RPMI8226 (cell line): ENCODE measurements around the gene ABCF3.

ENCODE experiments used
- DNase-seq: peaks from one replicate; pipeline ENCODE4 v3.0.0-alpha.2; 2015

ABCF3 gene

DNA sequence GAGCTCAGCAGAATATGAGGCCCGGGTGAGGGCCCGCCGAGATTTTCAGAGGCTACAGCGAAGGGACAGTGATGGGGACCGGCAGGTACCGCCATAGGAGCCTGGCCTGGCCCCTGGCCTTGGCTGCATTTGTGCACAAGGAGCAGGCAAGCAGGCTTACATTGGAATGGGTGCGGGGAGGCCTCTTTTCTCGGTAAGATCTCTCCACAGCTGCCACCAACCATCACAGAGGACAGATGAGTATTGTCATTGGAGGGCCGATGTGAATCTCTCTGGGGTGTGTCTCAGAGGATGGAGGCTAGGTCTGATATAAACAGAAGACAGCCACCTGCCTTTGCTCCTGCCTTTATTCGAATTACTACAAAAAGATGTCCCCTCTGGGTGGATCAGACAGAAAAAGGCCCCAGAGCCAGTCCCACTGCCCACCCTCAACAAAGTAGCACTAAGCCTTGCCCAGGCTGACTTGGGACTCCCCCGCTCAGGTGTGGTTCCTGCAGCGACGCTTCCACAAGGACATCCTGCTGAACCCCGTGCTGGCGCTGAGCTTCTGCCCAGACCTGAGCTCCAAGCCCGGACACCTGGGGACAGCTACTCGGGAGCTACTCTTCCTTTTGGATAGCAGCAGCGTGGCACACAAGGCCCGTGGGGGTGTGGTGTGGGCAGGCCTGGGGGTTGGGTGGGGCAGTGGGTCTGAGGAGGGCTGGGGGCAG is 48.8 kb downstream of the ABCF3 start:
- no peak for DNase-seq

DNA sequence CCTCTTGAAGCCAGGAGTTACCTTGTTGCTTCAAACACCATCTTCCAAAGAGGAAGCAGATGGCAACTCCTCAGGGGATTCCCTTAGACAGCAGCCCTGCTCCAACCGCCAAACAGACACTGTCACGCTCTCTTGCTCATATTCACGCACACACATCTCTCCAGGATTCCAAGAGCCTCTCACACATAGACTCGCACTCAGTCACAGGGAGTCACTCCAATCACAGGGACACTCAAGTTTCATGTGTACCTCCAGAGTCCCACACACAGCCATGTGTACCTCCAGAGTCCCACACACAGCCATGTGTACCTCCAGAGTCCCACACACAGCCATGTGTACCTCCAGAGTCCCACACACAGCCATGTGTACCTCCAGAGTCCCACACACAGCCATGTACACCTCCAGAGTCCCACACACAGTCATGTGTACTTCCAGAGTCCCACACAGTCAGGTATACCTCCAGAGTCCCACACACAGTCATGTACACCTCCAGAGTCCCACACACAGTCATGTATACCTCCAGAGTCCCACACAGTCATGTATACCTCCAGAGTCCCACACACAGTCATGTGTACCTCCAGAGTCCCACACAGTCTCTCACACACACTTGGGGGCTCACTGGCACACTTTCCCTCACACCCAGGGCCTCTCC is 49.5 kb downstream of the ABCF3 start:
- no peak for DNase-seq

DNA sequence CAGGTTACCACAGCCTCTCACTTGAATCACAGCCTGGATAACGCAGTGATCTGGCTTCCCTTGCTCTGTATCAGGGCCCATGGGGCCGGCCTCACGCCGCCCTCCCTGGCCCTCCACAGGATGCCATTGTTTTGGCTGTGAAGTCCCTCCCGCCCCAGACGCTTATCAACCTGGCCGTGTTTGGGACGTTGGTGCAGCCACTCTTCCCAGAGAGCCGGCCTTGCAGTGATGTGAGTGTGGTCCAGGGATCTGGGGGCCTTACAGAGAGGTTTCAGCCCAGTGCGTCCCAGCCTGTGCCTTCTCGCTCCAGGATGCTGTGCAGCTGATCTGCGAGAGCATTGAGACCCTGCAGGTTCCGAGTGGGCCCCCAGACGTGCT is 50.0 kb downstream of the ABCF3 start:
- DNase-seq: no peak

GRCh38 chr3:184236636-184237035 is 50.6 kb downstream of the ABCF3 start:
- no peak for DNase-seq

- DNase-seq: no peak
These were observed 51.2 kb downstream of the ABCF3 start for GRCh38 chr3:184237211-184237610.

- no peak for DNase-seq
These were observed 51.8 kb downstream of the ABCF3 start for GRCh38 chr3:184237807-184238206.

DNA sequence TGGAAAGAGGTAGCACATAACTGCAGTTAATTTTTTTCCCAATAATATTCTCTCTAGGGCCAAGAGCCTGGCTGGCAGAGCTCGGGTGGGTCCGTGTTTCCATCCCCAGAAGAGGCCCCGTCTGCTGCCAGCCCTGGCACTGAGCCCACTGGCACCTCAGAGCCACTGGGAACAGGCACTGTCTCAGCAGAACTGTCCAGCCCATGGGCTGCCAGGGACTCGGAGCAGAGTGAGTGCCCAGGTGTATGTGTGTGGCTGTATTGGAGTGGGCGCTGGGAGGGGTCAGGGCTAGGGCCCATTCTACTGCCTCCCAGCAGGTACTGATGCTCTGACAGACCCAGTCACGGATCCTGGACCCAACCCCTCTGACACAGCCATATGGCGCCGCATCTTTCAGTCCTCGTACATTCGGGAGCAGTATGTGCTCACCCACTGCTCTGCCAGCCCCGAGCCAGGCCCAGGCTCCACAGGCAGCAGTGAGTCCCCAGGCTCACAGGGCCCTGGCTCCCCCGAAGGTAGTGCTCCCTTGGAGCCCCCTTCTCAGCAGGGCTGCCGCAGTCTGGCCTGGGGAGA is 52.3 kb downstream of the ABCF3 start:
- no peak for DNase-seq

GRCh38 chr3:184239221-184239620 is 53.2 kb downstream of the ABCF3 start:
- DNase-seq: no peak

DNA sequence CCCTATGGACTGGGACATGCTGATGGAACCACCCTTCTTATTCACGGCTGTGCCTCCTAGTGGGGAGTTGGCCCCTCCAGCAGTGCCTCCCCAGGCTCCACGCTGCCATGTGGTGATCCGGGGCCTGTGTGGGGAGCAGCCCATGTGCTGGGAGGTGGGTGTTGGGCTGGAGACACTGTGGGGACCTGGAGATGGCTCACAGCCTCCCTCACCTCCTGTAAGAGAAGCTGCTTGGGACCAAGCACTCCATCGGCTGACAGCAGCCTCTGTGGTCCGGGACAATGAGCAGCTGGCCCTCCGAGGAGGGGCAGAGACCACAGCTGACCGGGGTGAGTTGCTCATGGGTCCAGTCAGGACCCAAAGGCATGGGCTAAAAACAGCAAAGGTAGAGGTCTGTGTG is 53.7 kb downstream of the ABCF3 start:
- no peak for DNase-seq

- peak; percentile 55 for DNase-seq
These were observed 54.6 kb downstream of the ABCF3 start for GRCh38 chr3:184240384-184241140.

- no peak for DNase-seq
These were observed 55.1 kb downstream of the ABCF3 start for GRCh38 chr3:184241141-184241446.

DNA sequence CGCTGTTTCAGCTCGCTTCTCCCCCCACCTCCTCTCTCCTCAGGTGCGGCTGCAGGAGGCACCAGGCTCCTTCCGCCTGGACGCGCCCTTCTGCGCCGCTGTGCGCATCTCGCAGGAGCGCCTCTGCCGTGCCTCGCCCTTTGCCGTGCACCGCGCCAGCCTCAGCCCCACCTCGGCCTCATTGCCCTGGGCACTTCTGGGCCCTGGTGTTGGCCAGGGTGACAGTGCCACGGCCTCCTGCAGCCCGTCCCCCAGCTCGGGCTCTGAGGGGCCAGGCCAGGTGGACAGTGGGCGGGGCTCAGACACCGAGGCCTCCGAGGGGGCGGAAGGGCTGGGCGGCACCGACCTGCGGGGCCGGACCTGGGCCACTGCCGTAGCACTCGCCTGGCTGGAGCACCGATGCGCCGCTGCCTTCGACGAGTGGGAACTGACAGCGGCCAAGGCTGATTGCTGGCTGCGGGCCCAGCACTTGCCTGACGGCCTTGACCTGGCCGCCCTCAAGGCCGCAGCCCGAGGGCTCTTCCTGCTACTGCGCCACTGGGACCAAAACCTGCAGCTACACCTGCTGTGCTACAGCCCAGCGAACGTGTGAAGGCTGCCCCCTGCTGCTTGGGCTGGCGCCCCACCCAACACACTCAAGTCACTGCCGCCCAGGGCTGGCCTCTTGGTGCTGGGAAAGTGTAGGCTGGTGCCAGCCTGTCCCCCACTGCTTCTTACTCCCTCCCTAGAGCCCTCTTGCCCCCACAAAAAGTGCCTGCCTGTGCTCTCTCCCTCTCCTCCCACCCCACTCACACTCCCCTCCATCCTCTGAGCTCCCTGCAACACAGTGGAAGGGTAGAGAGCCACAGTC is 55.7 kb downstream of the ABCF3 start:
- no peak for DNase-seq

DNA sequence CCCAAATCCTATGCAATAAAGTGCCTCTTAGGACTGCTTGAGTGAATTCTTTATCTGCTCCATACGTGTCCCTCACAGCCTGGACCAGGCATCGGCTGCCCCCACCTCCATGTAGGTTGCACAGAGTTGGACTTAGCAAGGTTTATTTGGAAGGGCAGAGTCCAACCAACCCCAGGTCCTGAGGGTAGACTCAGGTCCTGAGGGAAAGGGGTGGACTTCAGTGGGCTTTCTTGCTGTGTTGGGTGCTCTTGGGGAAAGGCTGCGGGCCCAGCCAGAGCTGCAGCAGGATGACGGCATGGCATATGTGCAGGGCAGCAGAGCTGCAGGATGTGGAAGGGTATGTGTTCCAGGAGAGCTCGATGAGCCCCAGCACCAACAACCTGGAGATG is 56.3 kb downstream of the ABCF3 start:
- DNase-seq: no peak
